K562 (cell line): ENCODE results near the gene IQGAP3. TPM values are rescaled to one million over a fixed set of nuclear protein-coding genes. Genes with fewer than 3 reads are reported as not detected.

Experiments used
- CBFA2T2 ChIP-seq: fragments of 450-650 bp; conservative IDR thresholded peaks from 2 replicates; pipeline ENCODE4 v1.6.1; 2017; ENCODE audit warnings: mild to moderate bottlenecking
- CHD7 ChIP-seq: fragments of 200-600 bp; sonication (generic); IDR thresholded peaks from one replicate; pipeline ENCODE4 v1.6.1; 2012; ENCODE audit warnings: mild to moderate bottlenecking, low read depth, low read length, inconsistent platforms
- DIDO1 ChIP-seq: fragments of 450-650 bp; IDR thresholded peaks from 2 replicates; pipeline ENCODE4 v1.6.1; 2016; ENCODE audit warnings: low read depth, missing biosample characterization, missing genetic modification characterization
- ILK ChIP-seq: fragments of 450-650 bp; IDR thresholded peaks from 2 replicates; pipeline ENCODE4 v1.6.1; 2016; ENCODE audit warnings: missing genetic modification characterization, low read depth, mild to moderate bottlenecking, missing compliant biosample characterization, moderate library complexity, borderline replicate concordance
- KLF1 ChIP-seq: fragments of 450-650 bp; IDR thresholded peaks from 2 replicates; pipeline ENCODE4 v1.6.1; 2016; ENCODE audit warnings: missing genetic modification characterization, missing compliant biosample characterization
- MCM7 ChIP-seq, 2 experiments: fragments of 450-650 bp; IDR thresholded peaks; 2 replicates each; pipeline ENCODE4 v1.6.1; 2016 to 2018
- MECOM ChIP-seq: fragments of 250-450 bp; sonication (Bioruptor Pico); IDR thresholded peaks from 2 replicates; pipeline ENCODE4 v1.8.0; 2022; ENCODE audit warnings: inconsistent platforms
- NFRKB ChIP-seq: fragments of 450-650 bp; IDR thresholded peaks from 2 replicates; pipeline ENCODE4 v1.6.1; 2016; ENCODE audit warnings: low read depth
- RCOR1 ChIP-seq, 2 experiments: IDR thresholded peaks; 2 replicates each; pipeline ENCODE4 v1.6.1; 2012; ENCODE audit warnings: low read depth in 2 of 2, low read length in 2 of 2, borderline replicate concordance in 1 of 2, improper control_type of control experiment in 1 of 2
- SRSF9 ChIP-seq: fragments of 200-400 bp; formaldehyde crosslinking; IDR thresholded peaks from 2 replicates; pipeline ENCODE4 v1.6.1; 2017; ENCODE audit warnings: low read depth, low read length, borderline replicate concordance
- TEAD1 ChIP-seq, 2 experiments: fragments of 450-650 bp in 1 of 2; sonication (generic) in 1 of 2; formaldehyde crosslinking; IDR thresholded peaks; 2 replicates each; pipeline versions ENCODE4 v1.4.0 to v1.8.0; 2020 to 2022; ENCODE audit warnings: mild to moderate bottlenecking in 2 of 2, missing genetic modification reagents in 1 of 2
- ZNF408 ChIP-seq: fragments of 250-450 bp; sonication (Bioruptor Pico); IDR thresholded peaks from 2 replicates; pipeline ENCODE4 v1.4.0; 2020; ENCODE audit warnings: low read depth, mild to moderate bottlenecking, moderate library complexity
- ZNF584 ChIP-seq: fragments of 200-800 bp; sonication (Bioruptor generic); IDR thresholded peaks from 2 replicates; pipeline ENCODE4 v1.6.1; 2016; ENCODE audit warnings: low read depth, mild to moderate bottlenecking, missing genetic modification characterization, missing compliant biosample characterization
- ZSCAN29 ChIP-seq: fragments of 450-650 bp; IDR thresholded peaks from 2 replicates; pipeline ENCODE4 v1.6.1; 2017
- polyA plus RNA-seq, 8 experiments: library from polyadenylated mRNA; depleted of rRNA in 4 of 8; stranded (reverse) in 5 of 8; unstranded in 3 of 8; fragments of >200 nt; fragmentation: Nextera tagmentation in 2 of 8; fragmentation: Illumina TruSeq in 1 of 8; extraction: Ambion mirVana in 2 of 8; extraction: Trizol in 1 of 8; gene quantifications; 2 replicates each; pipeline versions ENCODE4 v1.2.1 to v1.2.3, GENCODE V29; 2011 to 2014; ENCODE audit warnings: inconsistent platforms in 1 of 8, missing spikeins in 1 of 8
- total RNA-seq, 7 experiments: library from RNA; depleted of rRNA in 6 of 7; stranded (reverse); fragments of >200 nt in 6 of 7; fragmentation: Illumina TruSeq in 2 of 7; extraction: Trizol in 2 of 7; gene quantifications; 2 replicates each; pipeline versions ENCODE4 v1.2.1 to v1.2.3, GENCODE V29; 2011 to 2021; ENCODE audit warnings: low replicate concordance in 1 of 7
- TF ChIP-seq, protein P1 (sequence below): fragments of 250-450 bp; sonication (Bioruptor Pico); IDR thresholded peaks from 2 replicates; pipeline ENCODE4 v1.6.1; 2021; ENCODE audit warnings: mild to moderate bottlenecking
- TF ChIP-seq, protein P2 (sequence below): fragments of 250-450 bp; sonication (Bioruptor Pico); IDR thresholded peaks from 2 replicates; pipeline ENCODE4 v1.5.0; 2020; ENCODE audit warnings: mild to moderate bottlenecking, borderline replicate concordance

The IQGAP3 gene
- total and polyA plus RNA-seq, 9 of the 15 experiments (the other 6 are each of a cell fraction or from before 2014, with no cell fraction given), result 1.4 to 16.6 (median 11.9) TPM

- TF ChIP-seq CHD7, result no peak
- 0 out of 2 replicates have a peak, but pooled peaks have one; percentile 15 for TF ChIP-seq ZNF584 (CRISPR knock-in tag)
- no peak for TF ChIP-seq RCOR1 (IDR thresholded peaks at IDR 0.05; ENCODE audit: borderline replicate concordance in 1 of 2, low read depth in 2 of 2, low read length in 2 of 2)
- TF ChIP-seq TEAD1 (CRISPR knock-in tag; IDR thresholded peaks at IDR 0.05), result peak in 1 of 2 experiments; percentile 27; a peak in 1 of 4 replicates
- no peak for TF ChIP-seq MECOM
- no peak for TF ChIP-seq ZSCAN29
- no peak for TF ChIP-seq DIDO1
- TF ChIP-seq NFRKB, result peak; percentile 60; the same call in 1 of the 2 replicates
- TF ChIP-seq ZNF408, result no peak
- TF ChIP-seq MCM7 (IDR thresholded peaks at IDR 0.05), result no peak
- no peak for TF ChIP-seq CBFA2T2
- TF ChIP-seq, protein P1, sequence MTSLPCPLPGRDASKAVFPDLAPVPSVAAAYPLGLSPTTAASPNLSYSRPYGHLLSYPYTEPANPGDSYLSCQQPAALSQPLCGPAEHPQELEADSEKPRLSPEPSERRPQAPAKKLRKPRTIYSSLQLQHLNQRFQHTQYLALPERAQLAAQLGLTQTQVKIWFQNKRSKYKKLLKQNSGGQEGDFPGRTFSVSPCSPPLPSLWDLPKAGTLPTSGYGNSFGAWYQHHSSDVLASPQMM, result no peak
- no peak for TF ChIP-seq SRSF9
- TF ChIP-seq KLF1 (tag), result no peak
- TF ChIP-seq ILK (tag), result no peak
- TF ChIP-seq, protein P2, sequence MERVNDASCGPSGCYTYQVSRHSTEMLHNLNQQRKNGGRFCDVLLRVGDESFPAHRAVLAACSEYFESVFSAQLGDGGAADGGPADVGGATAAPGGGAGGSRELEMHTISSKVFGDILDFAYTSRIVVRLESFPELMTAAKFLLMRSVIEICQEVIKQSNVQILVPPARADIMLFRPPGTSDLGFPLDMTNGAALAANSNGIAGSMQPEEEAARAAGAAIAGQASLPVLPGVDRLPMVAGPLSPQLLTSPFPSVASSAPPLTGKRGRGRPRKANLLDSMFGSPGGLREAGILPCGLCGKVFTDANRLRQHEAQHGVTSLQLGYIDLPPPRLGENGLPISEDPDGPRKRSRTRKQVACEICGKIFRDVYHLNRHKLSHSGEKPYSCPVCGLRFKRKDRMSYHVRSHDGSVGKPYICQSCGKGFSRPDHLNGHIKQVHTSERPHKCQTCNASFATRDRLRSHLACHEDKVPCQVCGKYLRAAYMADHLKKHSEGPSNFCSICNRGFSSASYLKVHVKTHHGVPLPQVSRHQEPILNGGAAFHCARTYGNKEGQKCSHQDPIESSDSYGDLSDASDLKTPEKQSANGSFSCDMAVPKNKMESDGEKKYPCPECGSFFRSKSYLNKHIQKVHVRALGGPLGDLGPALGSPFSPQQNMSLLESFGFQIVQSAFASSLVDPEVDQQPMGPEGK, result no peak
Observed at GRCh38 chr1:156502391-156502893, 69.9 kb downstream of the IQGAP3 start (continued).
